Mucosa of rectum (tissue), 2 donors: ENCODE results near the gene NHLRC2.
A peak's percentile ranks its signal among the peaks of the same experiment; 100 is the strongest.
"Not testable (repeated sequence)": the region's sequence is repeated elsewhere in the genome, so short reads cannot be mapped to it uniquely, and the experiment has no call there.

Experiments used
- H3K27ac ChIP-seq, 2 donors: one replicate each; pipeline ENCODE4 v1.7.0; 2013; ENCODE audit warnings: inconsistent platforms in 2 of 2, low read depth in 2 of 2, low read length in 2 of 2
- H3K27me3 ChIP-seq, 2 donors: one replicate each; pipeline ENCODE4 v1.7.0; 2013; ENCODE audit warnings: low read length in 2 of 2; ENCODE audit not compliant: control insufficient read depth in 2 of 2, insufficient read depth in 2 of 2
- H3K36me3 ChIP-seq, 2 donors: one replicate each; pipeline ENCODE4 v1.7.0; 2013; ENCODE audit warnings: low read length in 2 of 2; ENCODE audit not compliant: control insufficient read depth in 2 of 2, insufficient read depth in 2 of 2
- H3K4me1 ChIP-seq, 2 donors: one replicate each; pipeline ENCODE4 v1.7.0; 2013; ENCODE audit warnings: low read length in 2 of 2, mild to moderate bottlenecking in 1 of 2; ENCODE audit not compliant: control insufficient read depth in 2 of 2, insufficient read depth in 2 of 2
- H3K4me3 ChIP-seq, 2 donors: one replicate each; pipeline ENCODE4 v1.7.0; 2013; ENCODE audit warnings: low read length in 2 of 2
- H3K9ac ChIP-seq, 2 donors: one replicate each; pipeline ENCODE4 v1.7.0; 2013; ENCODE audit warnings: low read length in 2 of 2, low read depth in 1 of 2, mild to moderate bottlenecking in 1 of 2
- H3K9me3 ChIP-seq, 2 donors: one replicate each; pipeline ENCODE4 v1.7.0; 2013; ENCODE audit warnings: low read length in 2 of 2; ENCODE audit not compliant: control insufficient read depth in 2 of 2
- donor health status: healthy.
- donor health status: Normal muscosa, but diverticular disease.

The NHLRC2 gene

DNA sequence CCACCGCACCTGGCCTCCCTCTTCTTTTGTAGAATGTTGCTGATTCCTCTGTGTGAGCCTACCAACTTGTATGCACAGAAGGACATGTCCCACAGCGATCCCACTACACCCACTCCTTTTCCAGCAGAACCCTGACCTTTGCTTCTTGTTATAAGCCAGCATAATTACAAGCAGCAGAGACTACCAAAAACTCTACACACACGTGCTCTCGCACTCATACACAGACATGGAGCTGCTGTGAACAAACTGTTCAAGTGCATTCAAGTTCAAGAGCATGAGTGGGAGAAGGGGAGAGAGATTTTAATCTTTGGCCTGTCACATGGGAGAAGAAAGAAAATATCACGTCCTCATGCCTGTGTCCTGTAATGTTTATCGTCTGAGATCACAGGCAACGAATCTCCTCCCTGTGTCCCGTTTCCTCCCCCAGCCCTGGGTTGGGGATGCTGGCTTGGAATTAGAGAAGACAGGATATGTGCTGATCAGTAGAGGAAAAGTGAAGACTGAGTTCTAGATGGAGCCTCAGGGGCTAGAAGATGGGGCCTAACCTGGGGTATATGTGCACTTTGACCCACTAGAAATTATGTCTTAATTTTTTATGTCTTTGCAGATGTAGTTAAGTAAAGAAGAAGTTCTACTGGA lies 79.6 kb downstream of the NHLRC2 start:
- Histone ChIP-seq H3K36me3 (no peaks in the 10 kb centered on the region), H3K9me3 (no peaks in the 10 kb centered on the region), H3K27me3 (no peaks in the 10 kb centered on the region), H3K9ac (no peak overlapping the region), H3K27ac (no peak overlapping the region), H3K4me3 (no peak overlapping the region), H3K4me1 (no peaks in the 10 kb centered on the region)

DNA sequence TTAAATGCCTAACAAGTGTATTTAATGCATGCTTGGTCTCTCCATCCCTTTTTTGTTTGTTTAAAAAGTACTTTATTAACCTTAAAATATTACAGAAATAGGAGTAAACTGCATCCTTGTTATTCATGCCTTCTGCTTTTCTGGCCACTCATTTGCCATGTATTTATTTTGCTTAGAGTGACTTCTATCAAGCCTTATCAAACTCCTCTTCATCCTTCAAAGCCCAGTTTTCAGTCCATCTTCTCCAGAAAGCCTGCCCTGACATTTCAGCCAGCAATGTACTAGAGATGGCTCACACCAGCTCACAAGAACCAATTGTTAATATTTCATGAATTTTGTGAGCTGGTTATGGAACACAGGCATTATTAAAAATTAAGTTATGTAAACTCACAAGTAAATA lies 82.8 kb downstream of the NHLRC2 start:
- H3K9ac ChIP-seq, result no peak overlapping the region
- H3K4me1 ChIP-seq, result no peaks in the 10 kb centered on the region
- H3K27ac ChIP-seq, result no peak overlapping the region
- no peak overlapping the region for H3K4me3 ChIP-seq
- no peaks in the 10 kb centered on the region for H3K27me3 ChIP-seq
- H3K9me3 ChIP-seq, result no peaks in the 10 kb centered on the region
- no peaks in the 10 kb centered on the region for H3K36me3 ChIP-seq

DNA sequence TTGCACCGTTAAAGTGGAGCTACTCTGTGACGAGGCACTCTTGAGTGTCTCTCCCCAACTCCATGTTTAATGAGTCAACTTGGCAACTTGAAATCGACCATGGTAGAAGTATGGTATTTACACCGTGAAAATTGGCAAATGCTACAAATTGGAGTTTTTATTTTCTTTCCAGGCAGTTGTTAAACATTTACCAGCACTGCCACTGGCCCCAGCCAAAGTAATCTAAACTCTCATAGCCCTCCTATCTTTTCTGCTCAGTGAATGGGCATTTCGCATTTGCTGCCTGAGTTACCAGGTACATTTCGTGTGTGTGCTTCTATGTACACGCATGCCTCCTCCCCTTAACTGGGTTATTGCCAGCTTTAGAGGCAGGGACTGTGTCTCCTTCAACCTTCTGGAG lies 83.3 kb downstream of the NHLRC2 start:
- no peaks in the 10 kb centered on the region for H3K27me3 ChIP-seq
- no peaks in the 10 kb centered on the region for H3K9me3 ChIP-seq
- no peaks in the 10 kb centered on the region for H3K4me1 ChIP-seq
- H3K27ac ChIP-seq, result no peak overlapping the region
- no peak overlapping the region for H3K4me3 ChIP-seq
- no peaks in the 10 kb centered on the region for H3K36me3 ChIP-seq
- H3K9ac ChIP-seq, result no peak overlapping the region

DNA sequence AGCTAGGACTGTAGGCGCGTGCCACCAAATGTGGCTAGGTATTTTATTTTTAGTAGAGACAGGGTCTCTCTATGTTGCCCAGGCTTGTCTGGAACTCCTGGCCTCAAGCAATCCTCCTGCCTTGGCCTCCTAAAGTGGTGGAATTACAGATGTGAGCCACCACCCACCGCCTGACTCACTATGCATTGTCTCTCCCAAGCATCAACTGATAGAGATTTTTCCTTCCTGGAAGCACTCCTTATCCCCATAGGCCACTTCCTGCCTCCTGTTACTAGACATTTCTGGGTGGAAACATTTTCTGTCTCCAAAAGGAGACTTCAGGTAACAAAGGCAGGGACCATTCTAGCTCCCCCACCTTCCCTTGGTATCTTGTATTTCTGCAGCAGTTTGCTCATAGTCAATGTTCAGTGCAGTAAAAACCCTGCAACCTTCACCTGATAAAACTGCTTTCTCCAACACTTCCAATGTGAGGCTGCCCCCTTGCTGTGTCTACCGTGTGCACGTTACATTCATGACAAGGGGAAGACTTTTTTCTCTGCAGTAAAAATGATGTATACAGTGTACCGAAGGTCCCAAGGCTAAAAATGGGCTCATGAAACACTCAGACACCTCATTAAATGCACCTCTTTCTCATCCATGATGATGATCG lies 84.9 kb downstream of the NHLRC2 start:
- no peak overlapping the region for H3K4me3 ChIP-seq
- H3K9me3 ChIP-seq, result no peaks in the 10 kb centered on the region
- no peaks in the 10 kb centered on the region for H3K36me3 ChIP-seq
- no peaks in the 10 kb centered on the region for H3K27me3 ChIP-seq
- no peak overlapping the region for H3K9ac ChIP-seq
- H3K4me1 ChIP-seq, result no peaks in the 10 kb centered on the region
- H3K27ac ChIP-seq, result no peak overlapping the region

- peaks cover 6 to 12% of the 10 kb centered on the region in 2 donors for H3K4me1 ChIP-seq
- H3K4me3 ChIP-seq, result no peak overlapping the region
- H3K9ac ChIP-seq, result no peak overlapping the region
- no peaks in the 10 kb centered on the region for H3K27me3 ChIP-seq
- no peaks in the 10 kb centered on the region for H3K36me3 ChIP-seq
- no peak overlapping the region for H3K27ac ChIP-seq
- H3K9me3 ChIP-seq, result no peaks in the 10 kb centered on the region
Observed at GRCh38 chr10:113941140-113941539, 86.7 kb downstream of the NHLRC2 start.

- not testable (repeated sequence) for H3K36me3 ChIP-seq, H3K27ac ChIP-seq, H3K9ac ChIP-seq, H3K27me3 ChIP-seq, H3K9me3 ChIP-seq, H3K4me3 ChIP-seq
- H3K4me1 ChIP-seq, result peaks cover 14 to 26% of the 10 kb centered on the region in 2 donors
Observed at GRCh38 chr10:113943196-113943595, 88.7 kb downstream of the NHLRC2 start.

- H3K4me3 ChIP-seq, result no peak overlapping the region
- H3K36me3 ChIP-seq, result no peaks in the 10 kb centered on the region
- H3K9ac ChIP-seq, result no peak overlapping the region
- no peaks in the 10 kb centered on the region for H3K9me3 ChIP-seq
- peak overlapping the region; percentile 23 to 46 for H3K27ac ChIP-seq
- no peaks in the 10 kb centered on the region for H3K27me3 ChIP-seq
- H3K4me1 ChIP-seq, result peaks cover 14 to 26% of the 10 kb centered on the region in 2 donors
Observed at GRCh38 chr10:113945075-113945686, 90.7 kb downstream of the NHLRC2 start.

- Histone ChIP-seq H3K9ac (no peak overlapping the region), H3K4me1 (peaks cover 14 to 26% of the 10 kb centered on the region in 2 donors), H3K9me3 (no peaks in the 10 kb centered on the region), H3K27ac (peak overlapping the region in 1 of 2 donors; percentile 6), H3K36me3 (no peaks in the 10 kb centered on the region), H3K4me3 (no peak overlapping the region), H3K27me3 (no peaks in the 10 kb centered on the region)
Observed at GRCh38 chr10:113945687-113946085, 91.2 kb downstream of the NHLRC2 start.

GRCh38 chr10:113947184-113948041 lies 93.0 kb downstream of the NHLRC2 start:
- H3K4me1 ChIP-seq, result peaks cover 14 to 26% of the 10 kb centered on the region in 2 donors
- H3K27me3 ChIP-seq, result no peaks in the 10 kb centered on the region
- peak overlapping the region; percentile 50 to 66 for H3K27ac ChIP-seq
- no peak overlapping the region for H3K4me3 ChIP-seq
- H3K36me3 ChIP-seq, result no peaks in the 10 kb centered on the region
- H3K9ac ChIP-seq, result no peak overlapping the region
- H3K9me3 ChIP-seq, result no peaks in the 10 kb centered on the region

- Histone ChIP-seq H3K4me1 (peaks cover 14 to 26% of the 10 kb centered on the region in 2 donors), H3K27me3 (no peaks in the 10 kb centered on the region), H3K9ac (no peak overlapping the region), H3K4me3 (no peak overlapping the region), H3K36me3 (no peaks in the 10 kb centered on the region), H3K9me3 (no peaks in the 10 kb centered on the region), H3K27ac (peak overlapping the region; percentile 50 to 66)
Observed at GRCh38 chr10:113948048-113948447, 93.6 kb downstream of the NHLRC2 start.
